Stomach (tissue), 4 donors: ENCODE measurements around the gene TMEM120A.

Experiments
- POLR2AphosphoS5 ChIP-seq, 3 donors: sonication (generic); formaldehyde crosslinking; IDR thresholded peaks; one replicate each; pipeline ENCODE4 v1.6.1; 2016; ENCODE audit warnings: antibody characterized with exemption in 3 of 3
- TF ChIP-seq, protein P1 (sequence below), 7 experiments: fragments of 450-650 bp in 4 of 7; fragments of 200-600 bp in 3 of 7; sonication (generic) in 3 of 7; IDR thresholded peaks; one replicate each; pipeline ENCODE4 v1.5.1; 2016 to 2019; ENCODE audit warnings: antibody characterized with exemption in 7 of 7, control low read depth in 2 of 7, mild to moderate bottlenecking in 1 of 7

DNA sequence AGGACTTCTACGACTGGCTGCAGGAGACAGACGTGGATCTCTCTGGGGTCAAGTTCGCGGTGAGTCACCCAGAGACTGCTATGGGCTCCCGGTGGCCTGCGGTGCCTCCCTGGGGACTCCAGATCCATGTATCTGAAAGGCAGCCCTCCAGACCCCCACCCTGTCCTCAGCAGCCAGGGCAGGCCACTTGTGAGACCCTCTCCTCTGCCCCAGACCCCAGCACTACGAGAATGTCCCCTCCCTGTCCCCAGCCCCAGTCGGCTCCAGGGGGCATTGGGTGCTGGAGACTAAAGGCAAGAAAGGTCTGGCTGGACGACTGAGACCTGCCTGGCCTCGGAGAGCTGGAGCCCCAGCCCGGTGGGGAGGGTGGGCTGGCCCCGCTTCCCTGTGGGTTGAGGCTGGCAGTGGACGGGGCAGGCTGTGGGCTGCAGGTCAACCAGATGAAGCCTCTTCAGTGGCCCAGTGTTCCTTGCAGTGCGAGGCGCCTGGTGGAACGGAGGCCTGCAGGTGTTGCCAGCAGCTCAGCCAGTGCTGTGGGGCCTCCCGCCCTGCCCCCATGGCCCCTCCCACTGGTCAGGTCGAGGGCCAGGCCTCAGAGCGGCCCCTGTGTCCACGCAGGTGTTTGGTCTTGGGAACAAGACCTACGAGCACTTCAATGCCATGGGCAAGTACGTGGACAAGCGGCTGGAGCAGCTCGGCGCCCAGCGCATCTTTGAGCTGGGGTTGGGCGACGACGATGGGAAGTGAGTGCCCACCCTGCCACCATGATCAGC lies 13.8 kb downstream of the TMEM120A start:
- TF ChIP-seq POLR2AphosphoS5 (IDR thresholded peaks at IDR 0.05): no peak
- TF ChIP-seq, protein P1, sequence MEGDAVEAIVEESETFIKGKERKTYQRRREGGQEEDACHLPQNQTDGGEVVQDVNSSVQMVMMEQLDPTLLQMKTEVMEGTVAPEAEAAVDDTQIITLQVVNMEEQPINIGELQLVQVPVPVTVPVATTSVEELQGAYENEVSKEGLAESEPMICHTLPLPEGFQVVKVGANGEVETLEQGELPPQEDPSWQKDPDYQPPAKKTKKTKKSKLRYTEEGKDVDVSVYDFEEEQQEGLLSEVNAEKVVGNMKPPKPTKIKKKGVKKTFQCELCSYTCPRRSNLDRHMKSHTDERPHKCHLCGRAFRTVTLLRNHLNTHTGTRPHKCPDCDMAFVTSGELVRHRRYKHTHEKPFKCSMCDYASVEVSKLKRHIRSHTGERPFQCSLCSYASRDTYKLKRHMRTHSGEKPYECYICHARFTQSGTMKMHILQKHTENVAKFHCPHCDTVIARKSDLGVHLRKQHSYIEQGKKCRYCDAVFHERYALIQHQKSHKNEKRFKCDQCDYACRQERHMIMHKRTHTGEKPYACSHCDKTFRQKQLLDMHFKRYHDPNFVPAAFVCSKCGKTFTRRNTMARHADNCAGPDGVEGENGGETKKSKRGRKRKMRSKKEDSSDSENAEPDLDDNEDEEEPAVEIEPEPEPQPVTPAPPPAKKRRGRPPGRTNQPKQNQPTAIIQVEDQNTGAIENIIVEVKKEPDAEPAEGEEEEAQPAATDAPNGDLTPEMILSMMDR (IDR thresholded peaks at IDR 0.05): no peak
